ENCODE measurements around the gene LARP4.

- no peak for TF ChIP-seq POLR2AphosphoS5 (IDR thresholded peaks at IDR 0.05; ENCODE audit: borderline replicate concordance, low read depth, low read length)
- no peak for TF ChIP-seq EZH2 (IDR thresholded peaks at IDR 0.05)
- no peak for TF ChIP-seq FOXP2 (optimal IDR thresholded peaks at IDR 0.05; ENCODE audit: control extremely low read depth, extremely low read length, insufficient read depth)
Observed at GRCh38 chr12:50353404-50353803, 47.3 kb upstream of the LARP4 start.
